NCI-H748 treated with DMSO at 0.1 percent for 48 hours (cell line): ENCODE data around the gene GFPT2.

Experiments
- DNase-seq: peaks from one replicate; lab custom pipeline; 2025; lab: John Stamatoyannopoulos, UW

The GFPT2 gene

DNA sequence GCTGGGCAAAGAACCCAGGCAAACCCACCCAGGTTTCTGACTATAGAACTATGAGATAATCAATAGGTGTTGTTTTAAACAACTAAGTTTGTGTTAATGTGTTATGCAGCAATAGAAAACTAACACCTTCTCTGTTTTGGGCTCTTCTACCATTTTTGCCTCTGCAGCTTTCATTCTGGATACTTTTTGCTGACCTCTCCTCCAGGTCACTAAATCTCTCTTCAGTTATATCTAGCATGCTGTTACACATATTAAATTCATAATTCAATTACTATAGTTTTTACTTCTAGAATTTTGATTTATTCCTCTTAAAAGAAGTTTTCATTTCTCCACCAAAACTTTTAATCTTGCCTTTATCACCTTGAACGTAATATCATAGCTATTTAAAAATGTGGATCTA is 78.4 kb downstream of the GFPT2 start:
- DNase-seq, result no peak

DNA sequence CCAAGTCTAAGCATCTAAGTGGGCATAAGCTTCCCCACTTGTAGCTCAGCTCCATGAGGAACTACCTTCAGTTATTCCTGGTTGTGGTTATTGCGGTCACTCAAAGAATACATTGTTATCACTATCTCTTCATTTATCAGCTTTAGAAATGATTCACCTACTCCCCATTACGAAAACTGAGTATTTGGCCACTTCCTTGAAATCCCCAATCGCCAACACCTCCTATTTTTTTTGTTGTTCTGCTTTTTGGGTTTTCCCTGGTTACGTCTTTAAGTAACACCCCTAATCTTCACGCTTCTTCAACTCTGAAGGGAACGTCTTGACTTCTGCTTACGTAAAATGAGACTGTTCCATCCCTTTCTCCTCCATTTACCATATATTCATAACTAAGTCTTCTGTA is 81.9 kb downstream of the GFPT2 start:
- DNase-seq, result no peak

DNA sequence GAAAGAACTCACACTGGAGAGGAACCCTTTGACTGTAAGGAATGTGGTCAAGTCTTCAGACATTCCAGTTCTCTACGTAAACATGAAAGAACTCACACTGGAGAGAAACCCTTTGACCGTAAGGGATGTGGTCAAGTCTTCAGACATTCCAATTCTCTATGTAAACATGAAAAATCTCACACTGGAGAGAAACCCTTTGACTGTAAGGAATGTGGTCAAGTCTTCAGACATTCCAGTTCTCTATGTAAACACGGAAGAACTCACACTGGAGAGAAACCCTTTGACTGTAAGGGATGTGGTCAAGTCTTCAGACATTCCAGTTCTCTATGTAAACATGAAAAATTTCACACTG is 93.9 kb downstream of the GFPT2 start:
- DNase-seq, result no peak

DNA sequence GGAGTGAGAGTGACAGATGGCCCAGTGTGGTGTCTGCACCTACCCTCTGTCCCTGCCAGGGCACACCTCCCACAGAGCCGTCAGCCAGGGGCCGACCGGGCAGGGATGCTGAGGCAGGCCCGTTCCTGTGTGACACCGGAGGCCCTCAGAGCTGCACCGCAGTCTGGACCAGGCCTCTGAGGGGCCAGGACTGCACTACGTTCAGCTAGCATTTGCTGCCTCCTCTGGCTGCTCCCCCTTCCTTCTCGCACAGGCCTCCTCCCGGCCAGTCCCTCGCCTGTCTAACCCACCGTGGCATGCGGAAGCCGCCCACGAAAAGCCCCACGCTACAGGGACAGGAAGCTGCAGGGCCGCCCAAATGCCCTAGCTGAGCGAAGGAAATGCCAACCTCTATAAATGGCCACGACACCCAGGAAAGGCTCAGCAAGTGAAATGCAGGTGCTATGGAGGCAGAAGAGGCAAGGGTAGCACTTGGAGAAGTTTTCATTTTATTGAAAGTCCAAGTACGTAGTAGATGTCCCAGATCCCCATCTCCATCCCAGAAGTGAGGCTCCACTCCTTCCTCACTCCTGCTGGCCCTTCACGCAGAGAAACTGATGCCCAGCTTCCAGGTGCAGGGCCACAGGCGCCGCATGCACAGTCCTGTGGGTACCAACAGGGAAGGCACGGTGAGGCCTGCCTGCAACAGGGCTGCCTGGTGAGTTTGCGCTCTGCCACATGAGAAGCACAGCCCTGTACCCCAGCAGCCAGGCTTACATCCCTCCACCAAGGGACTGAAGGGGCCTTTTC is 99.9 kb downstream of the GFPT2 start:
- DNase-seq, result no peak

DNA sequence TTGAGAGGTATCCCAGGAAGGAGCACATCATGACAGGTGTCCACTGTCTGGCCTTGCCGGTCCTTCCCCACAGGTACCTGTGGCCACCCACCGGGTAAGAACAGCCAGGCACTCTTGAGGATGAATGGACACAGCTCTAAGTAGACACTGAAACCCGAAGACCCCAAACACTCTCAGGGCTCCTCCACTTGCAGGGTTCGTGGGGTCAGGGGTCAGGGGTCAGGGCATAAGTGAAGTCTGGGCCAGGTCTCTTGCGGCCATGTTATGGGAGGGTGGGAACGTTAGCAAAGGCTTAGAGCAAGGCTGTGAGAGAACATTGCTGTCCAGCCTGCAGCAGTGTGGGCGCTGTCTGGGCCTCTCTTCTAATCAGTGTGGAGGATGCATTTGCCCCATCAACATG is 101.2 kb downstream of the GFPT2 start:
- no peak for DNase-seq

DNA sequence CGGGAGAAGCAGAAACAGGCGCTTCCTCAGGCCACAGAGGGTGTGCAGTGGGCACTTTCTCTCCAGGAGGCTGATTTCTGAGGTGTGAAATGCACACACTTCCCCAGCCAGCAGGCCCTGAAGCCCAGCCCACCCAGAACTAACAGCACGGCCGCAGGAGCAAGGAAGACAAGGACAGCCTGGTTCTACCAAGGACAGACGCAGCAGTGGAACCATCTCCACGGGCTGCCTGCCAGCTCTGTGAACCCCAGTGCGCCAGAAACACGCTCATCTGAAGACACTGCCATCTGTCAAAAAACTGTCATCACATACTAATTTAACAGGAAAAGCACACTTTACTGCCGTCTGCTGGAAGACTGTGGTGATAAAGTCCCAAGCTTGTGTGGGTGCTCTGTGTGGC is 102.0 kb downstream of the GFPT2 start:
- no peak for DNase-seq
